Neural progenitor cell (in vitro differentiated cells): ENCODE results near the gene COX20. TPM values are rescaled to one million over a fixed set of nuclear protein-coding genes. Genes with fewer than 3 reads are reported as not detected.

Experiments
- DNase-seq: peaks from one replicate; pipeline ENCODE4 v3.0.0-alpha.2; 2016; ENCODE audit warnings: low spot score
- H2AFZ ChIP-seq: fragments of 200-600 bp; sonication (generic); replicated peaks from 2 replicates; pipeline ENCODE4 v1.6.1; 2016; ENCODE audit warnings: antibody characterized with exemption
- H3F3A ChIP-seq: fragments of 200-600 bp; sonication (generic); 2 replicates; pipeline ENCODE4 v1.6.1; 2016; ENCODE audit warnings: antibody characterized with exemption, low read depth
- H3K27ac ChIP-seq: fragments of 200-600 bp; sonication (generic); 2 replicates; pipeline ENCODE4 v1.5.1; 2016; ENCODE audit warnings: mild to moderate bottlenecking
- H3K27me3 ChIP-seq: fragments of 200-600 bp; sonication (generic); 2 replicates; pipeline ENCODE4 v1.6.1; 2016; ENCODE audit warnings: mild to moderate bottlenecking, moderate library complexity
- H3K36me3 ChIP-seq: fragments of 200-600 bp; sonication (generic); 2 replicates; pipeline ENCODE4 v1.5.1; 2016
- H3K4me1 ChIP-seq: fragments of 200-600 bp; sonication (generic); 2 replicates; pipeline ENCODE4 v1.6.1; 2016; ENCODE audit warnings: mixed run types
- H3K4me2 ChIP-seq: fragments of 200-600 bp; sonication (generic); 2 replicates; pipeline ENCODE4 v1.6.1; 2016
- H3K4me3 ChIP-seq: fragments of 200-600 bp; sonication (generic); 2 replicates; pipeline ENCODE4 v1.5.1; 2016
- H3K79me2 ChIP-seq: fragments of 200-600 bp; sonication (generic); 2 replicates; pipeline ENCODE4 v1.6.1; 2016; ENCODE audit warnings: low read depth
- H3K9ac ChIP-seq: fragments of 200-600 bp; sonication (generic); 2 replicates; pipeline ENCODE4 v1.6.1; 2016
- H3K9me3 ChIP-seq: fragments of 200-600 bp; sonication (generic); 2 replicates; pipeline ENCODE4 v1.5.1; 2016; ENCODE audit warnings: low read depth
- H4K20me1 ChIP-seq: fragments of 200-600 bp; sonication (generic); 2 replicates; pipeline ENCODE4 v1.6.1; 2016; ENCODE audit warnings: low read depth
- H3K27ac Mint-ChIP-seq: 3 replicates; pipeline ENCODE4 v1.8.0; 2021; ENCODE audit warnings: mixed read lengths
- H3K27me3 Mint-ChIP-seq: 2 replicates; pipeline ENCODE4 v1.8.0; 2022; ENCODE audit warnings: low read depth, mild to moderate bottlenecking, inconsistent platforms, moderate library complexity, mixed read lengths; ENCODE audit not compliant: insufficient read depth
- H3K36me3 Mint-ChIP-seq: 3 replicates; pipeline ENCODE4 v1.8.0; 2021; ENCODE audit warnings: mixed read lengths
- H3K4me1 Mint-ChIP-seq: 3 replicates; pipeline ENCODE4 v1.8.0; 2021; ENCODE audit warnings: mixed read lengths
- H3K4me3 Mint-ChIP-seq: 3 replicates; pipeline ENCODE4 v1.8.0; 2021; ENCODE audit warnings: mild to moderate bottlenecking, moderate library complexity, mixed read lengths
- H3K9me3 Mint-ChIP-seq: 3 replicates; pipeline ENCODE4 v1.8.0; 2020; ENCODE audit warnings: mixed read lengths
- CTCF ChIP-seq: fragments of 200-600 bp; sonication (generic); IDR thresholded peaks from 2 replicates; pipeline ENCODE4 v1.5.1; 2017; ENCODE audit warnings: antibody characterized with exemption, mild to moderate bottlenecking
- EZH2 ChIP-seq: fragments of 200-600 bp; sonication (generic); IDR thresholded peaks from 2 replicates; pipeline ENCODE4 v1.6.1; 2017; ENCODE audit warnings: antibody characterized with exemption, mild to moderate bottlenecking, moderate library complexity
- EZH2phosphoT487 ChIP-seq: fragments of 200-600 bp; sonication (generic); IDR thresholded peaks from 2 replicates; pipeline ENCODE4 v1.6.1; 2017; ENCODE audit warnings: antibody characterized with exemption
- total RNA-seq: library from RNA; depleted of rRNA; stranded (reverse); fragments of >200 nt; gene quantifications from 2 replicates; pipeline ENCODE4 v1.2.3, GENCODE V29; 2015; ENCODE audit warnings: low replicate concordance

Gene COX20
- total RNA-seq, 1 donor from 2014 or later, result 81.6 TPM

GRCh38 chr1:244836584-244836983 lies 1.1 kb downstream of the COX20 start:
- H3K4me2 ChIP-seq, result peak overlapping the region; percentile 85
- H3K4me1 ChIP-seq, result peaks cover 17% of the 10 kb centered on the region
- Mint-ChIP-seq H3K27me3 (peaks cover 8% of the 10 kb centered on the region), H3K36me3 (peaks cover 28% of the 10 kb centered on the region), H3K4me1 (peaks cover 33% of the 10 kb centered on the region), H3K9me3 (no peaks in the 10 kb centered on the region), H3K4me3 (peak overlapping the region; percentile 92), H3K27ac (peak overlapping the region; percentile 95)
- H2AFZ ChIP-seq, result no peak overlapping the region
- no peak for TF ChIP-seq EZH2
- TF ChIP-seq CTCF, result no peak
- TF ChIP-seq EZH2phosphoT487, result no peak
- peak overlapping the region; percentile 100 for H3K27ac ChIP-seq
- H4K20me1 ChIP-seq, result peaks cover 27% of the 10 kb centered on the region
- H3K9ac ChIP-seq, result peak overlapping the region; percentile 97
- H3K36me3 ChIP-seq, result peaks cover 10% of the 10 kb centered on the region
- H3K27me3 ChIP-seq, result no peaks in the 10 kb centered on the region
- no peak for DNase-seq
- peaks cover 79% of the 10 kb centered on the region for H3F3A ChIP-seq
- peak overlapping the region; percentile 82 for H3K4me3 ChIP-seq
- no peaks in the 10 kb centered on the region for H3K9me3 ChIP-seq
- peaks cover 60% of the 10 kb centered on the region for H3K79me2 ChIP-seq

- H3K4me1 Mint-ChIP-seq, result peaks cover 33% of the 10 kb centered on the region
- Histone ChIP-seq H3F3A (peaks cover 91% of the 10 kb centered on the region), H3K36me3 (peaks cover 17% of the 10 kb centered on the region), H2AFZ (no peak overlapping the region), H4K20me1 (peaks cover 28% of the 10 kb centered on the region), H3K9me3 (no peaks in the 10 kb centered on the region), H3K27me3 (no peaks in the 10 kb centered on the region), H3K4me1 (peaks cover 17% of the 10 kb centered on the region), H3K4me2 (peak overlapping the region; percentile 85), H3K27ac (no peak overlapping the region), H3K9ac (no peak overlapping the region), H3K79me2 (peaks cover 72% of the 10 kb centered on the region), H3K4me3 (peak overlapping the region; percentile 82)
- peak overlapping the region; percentile 92 for H3K4me3 Mint-ChIP-seq
- no peaks in the 10 kb centered on the region for H3K9me3 Mint-ChIP-seq
- TF ChIP-seq EZH2phosphoT487 (no peak), CTCF (no peak), EZH2 (no peak)
- no peak for DNase-seq
- peaks cover 33% of the 10 kb centered on the region for H3K36me3 Mint-ChIP-seq
- H3K27ac Mint-ChIP-seq, result peak overlapping the region; percentile 0
- H3K27me3 Mint-ChIP-seq, result peaks cover 8% of the 10 kb centered on the region
Observed at GRCh38 chr1:244837597-244838258, 2.3 kb downstream of the COX20 start.

- H3K4me1 ChIP-seq, result peaks cover 17% of the 10 kb centered on the region
- no peak overlapping the region for H3K4me2 ChIP-seq
- H3K36me3 Mint-ChIP-seq, result peaks cover 40% of the 10 kb centered on the region
- H3K9me3 Mint-ChIP-seq, result no peaks in the 10 kb centered on the region
- no peak overlapping the region for H2AFZ ChIP-seq
- DNase-seq, result no peak
- H3K36me3 ChIP-seq, result peaks cover 35% of the 10 kb centered on the region
- H3K4me3 ChIP-seq, result no peak overlapping the region
- H3K9ac ChIP-seq, result no peak overlapping the region
- peak overlapping the region; percentile 53 for H3K27ac ChIP-seq
- peaks cover 96% of the 10 kb centered on the region for H3F3A ChIP-seq
- peaks cover 23% of the 10 kb centered on the region for H3K4me1 Mint-ChIP-seq
- no peaks in the 10 kb centered on the region for H3K27me3 ChIP-seq
- peaks cover 89% of the 10 kb centered on the region for H3K79me2 ChIP-seq
- TF ChIP-seq CTCF (no peak), EZH2 (no peak), EZH2phosphoT487 (no peak)
- H4K20me1 ChIP-seq, result peaks cover 28% of the 10 kb centered on the region
- no peak overlapping the region for H3K27ac Mint-ChIP-seq
- H3K4me3 Mint-ChIP-seq, result no peak overlapping the region
- peaks cover 7% of the 10 kb centered on the region for H3K27me3 Mint-ChIP-seq
- H3K9me3 ChIP-seq, result no peaks in the 10 kb centered on the region
Observed at GRCh38 chr1:244839656-244840055, 4.2 kb downstream of the COX20 start.
